HG02943 (cell line): ENCODE results near the gene XPO6.
"Not testable (repeated sequence)": the region's sequence is repeated elsewhere in the genome, so short reads cannot be mapped to it uniquely, and the experiment has no call there.

Source experiments
- ATAC-seq: cut with Tn5 transposase; IDR thresholded peaks from one replicate; pipeline ENCODE4 v1.9.1; 2021; ENCODE audit warnings: mild to moderate bottlenecking, low read depth, moderate library complexity; ENCODE audit not compliant: unreplicated experiment

Gene XPO6, protein sequence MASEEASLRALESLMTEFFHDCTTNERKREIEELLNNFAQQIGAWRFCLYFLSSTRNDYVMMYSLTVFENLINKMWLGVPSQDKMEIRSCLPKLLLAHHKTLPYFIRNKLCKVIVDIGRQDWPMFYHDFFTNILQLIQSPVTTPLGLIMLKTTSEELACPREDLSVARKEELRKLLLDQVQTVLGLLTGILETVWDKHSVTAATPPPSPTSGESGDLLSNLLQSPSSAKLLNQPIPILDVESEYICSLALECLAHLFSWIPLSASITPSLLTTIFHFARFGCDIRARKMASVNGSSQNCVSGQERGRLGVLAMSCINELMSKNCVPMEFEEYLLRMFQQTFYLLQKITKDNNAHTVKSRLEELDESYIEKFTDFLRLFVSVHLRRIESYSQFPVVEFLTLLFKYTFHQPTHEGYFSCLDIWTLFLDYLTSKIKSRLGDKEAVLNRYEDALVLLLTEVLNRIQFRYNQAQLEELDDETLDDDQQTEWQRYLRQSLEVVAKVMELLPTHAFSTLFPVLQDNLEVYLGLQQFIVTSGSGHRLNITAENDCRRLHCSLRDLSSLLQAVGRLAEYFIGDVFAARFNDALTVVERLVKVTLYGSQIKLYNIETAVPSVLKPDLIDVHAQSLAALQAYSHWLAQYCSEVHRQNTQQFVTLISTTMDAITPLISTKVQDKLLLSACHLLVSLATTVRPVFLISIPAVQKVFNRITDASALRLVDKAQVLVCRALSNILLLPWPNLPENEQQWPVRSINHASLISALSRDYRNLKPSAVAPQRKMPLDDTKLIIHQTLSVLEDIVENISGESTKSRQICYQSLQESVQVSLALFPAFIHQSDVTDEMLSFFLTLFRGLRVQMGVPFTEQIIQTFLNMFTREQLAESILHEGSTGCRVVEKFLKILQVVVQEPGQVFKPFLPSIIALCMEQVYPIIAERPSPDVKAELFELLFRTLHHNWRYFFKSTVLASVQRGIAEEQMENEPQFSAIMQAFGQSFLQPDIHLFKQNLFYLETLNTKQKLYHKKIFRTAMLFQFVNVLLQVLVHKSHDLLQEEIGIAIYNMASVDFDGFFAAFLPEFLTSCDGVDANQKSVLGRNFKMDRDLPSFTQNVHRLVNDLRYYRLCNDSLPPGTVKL

DNA sequence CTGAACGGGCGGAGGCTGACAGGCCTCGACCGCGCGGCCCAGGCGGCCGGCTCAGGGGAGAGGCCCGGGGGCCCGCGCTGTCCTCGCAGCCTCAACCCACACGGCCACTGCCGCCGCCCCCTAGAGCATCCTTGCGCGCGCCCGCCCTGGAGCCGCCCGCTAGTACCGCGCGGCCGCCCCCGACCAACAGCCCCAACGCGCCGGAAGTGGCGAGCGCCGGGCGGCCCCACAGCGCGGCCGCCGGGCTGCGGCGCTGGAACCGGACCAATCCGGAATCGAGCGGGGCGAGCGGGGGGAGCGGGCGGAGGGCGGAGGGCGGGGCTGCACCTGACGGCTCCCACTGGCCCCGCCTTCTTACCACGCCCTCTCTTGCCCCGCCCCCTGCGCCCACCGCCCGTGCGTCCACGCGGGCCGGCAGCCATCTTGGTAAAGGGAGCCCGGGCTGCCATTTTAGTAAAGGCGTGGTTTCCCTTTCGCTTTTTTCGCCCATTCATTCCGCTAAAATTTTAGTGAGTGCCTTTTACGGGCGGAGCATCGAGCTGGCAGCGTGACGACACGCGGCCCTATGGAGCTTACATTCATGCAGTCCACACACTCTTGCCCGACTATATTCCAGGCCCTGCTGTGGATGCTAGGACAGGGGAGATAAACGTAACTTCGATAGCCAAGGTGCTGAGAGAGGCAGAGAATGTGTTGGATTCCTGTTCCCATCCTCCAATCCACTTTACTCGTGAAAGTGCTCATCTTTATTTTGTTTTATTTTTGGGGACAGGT, at the start of gene XPO6:
TSS of gene XPO6 (minus strand) at position 208 of the 774 bp plus-strand sequence. CDS start 597 bp downstream, outside the sequence.
- ATAC-seq, result peak; percentile 76

DNA sequence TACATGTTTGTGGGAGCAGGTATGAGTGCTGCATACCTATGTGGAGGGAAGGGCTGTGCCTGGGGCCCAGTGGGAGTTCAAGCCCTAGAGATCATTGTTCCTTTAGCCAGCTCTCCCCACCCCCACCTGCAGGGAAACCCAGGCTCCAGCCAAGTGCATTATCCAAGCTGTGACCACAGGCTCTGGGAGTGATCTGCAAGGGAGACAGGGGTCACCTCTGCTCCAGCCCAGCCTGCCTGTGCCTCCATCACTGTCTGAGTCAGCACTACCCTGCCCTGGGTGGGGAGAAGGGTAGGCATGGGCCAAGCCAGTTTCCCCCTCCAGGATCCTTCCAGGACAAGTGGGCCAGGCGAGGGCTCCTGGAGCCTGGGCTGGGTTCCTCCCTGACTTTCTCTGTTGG, 48.4 kb upstream of the XPO6 start:
- ATAC-seq, result no peak

DNA sequence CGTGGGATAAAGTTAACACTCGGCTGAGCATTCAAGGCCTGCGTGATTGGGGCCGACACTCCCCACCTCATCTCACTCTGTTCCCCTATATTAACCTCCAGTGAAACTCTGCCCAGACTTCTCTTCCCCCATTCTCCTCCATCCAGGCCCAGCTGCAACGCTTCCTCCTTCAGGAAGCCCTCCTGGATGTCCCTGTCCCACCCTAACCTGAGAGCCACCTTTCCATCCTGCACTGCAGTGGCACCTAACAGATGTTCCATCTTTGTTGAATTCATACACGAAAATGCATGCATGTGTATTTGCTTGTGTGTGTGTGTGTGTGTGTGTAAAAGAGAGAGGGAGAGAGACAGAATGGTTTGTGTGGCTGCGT, 48.0 kb upstream of the XPO6 start:
- no peak for ATAC-seq

DNA sequence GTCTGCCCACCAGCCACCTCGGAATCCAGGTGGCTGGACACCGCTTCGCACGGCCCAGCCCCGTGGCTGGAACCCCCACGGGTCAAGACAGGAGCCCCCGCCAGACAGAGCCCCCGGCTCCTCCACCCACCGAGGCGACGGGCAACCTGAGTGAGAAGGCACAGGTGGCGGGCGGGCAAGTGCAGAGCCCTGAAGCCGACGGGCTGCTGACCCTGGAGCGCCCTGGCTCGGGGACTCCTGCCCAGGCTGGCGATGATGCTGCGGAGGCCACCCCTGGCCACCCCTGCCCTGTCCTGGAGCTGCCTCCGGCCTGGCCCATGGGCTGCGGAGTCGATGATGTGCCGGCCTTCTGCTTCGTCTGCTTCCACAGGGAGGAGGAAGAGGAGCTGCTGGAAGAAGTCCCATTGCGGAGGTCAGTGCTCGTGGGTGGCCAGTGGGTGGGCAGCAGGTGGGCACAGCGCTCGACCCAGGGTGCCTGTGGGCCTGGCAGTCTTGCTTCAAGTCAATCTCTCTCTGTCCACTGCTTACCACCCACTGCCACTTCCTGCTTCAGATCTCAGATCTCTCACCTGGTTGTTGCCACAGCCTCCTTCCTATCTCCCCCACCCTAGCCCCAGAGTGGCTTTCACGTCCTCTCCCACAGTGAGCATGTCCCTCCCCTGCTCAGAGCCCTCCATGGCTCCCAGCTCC, 47.5 kb upstream of the XPO6 start:
- no peak for ATAC-seq

DNA sequence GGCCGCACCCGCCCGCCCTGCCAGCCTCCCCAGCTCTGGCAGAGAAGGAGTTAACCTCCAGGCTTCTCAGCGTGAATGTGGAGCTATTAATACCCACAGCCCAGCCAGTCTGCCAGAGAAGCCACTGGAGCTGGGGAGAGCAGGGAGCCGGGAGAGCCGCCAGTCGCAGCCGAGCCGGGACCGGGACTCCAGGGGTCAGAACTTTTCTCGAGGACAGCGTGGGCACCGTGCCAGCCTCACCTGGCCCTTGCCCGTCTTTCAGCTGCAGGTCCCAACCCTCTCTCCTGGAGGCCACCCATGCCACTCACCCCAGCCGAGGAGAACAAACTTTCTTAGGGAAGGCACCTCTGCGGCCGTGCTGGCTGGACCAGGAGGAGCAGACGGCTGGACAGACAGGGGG, 46.8 kb upstream of the XPO6 start:
- ATAC-seq, result no peak

DNA sequence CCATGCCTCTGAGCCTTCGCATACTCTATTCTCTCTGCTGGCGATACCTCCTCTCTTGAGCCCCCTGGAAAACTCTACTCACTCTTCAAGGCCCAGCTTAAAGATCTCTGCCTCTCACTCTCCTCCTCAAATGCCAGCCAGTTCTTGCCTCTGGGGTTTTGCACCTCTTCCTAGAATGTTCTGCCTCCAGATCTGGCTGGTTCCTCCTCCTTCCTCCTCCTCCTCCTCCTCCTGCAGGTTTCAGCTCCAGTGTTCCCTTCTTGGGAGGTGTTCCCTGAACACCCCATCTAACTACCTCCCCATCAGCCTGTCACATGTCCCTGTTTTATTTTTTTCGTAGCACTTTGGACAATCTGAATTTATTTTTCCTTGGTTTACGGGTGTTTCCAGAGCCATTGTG, 45.5 kb upstream of the XPO6 start:
- no peak for ATAC-seq

DNA sequence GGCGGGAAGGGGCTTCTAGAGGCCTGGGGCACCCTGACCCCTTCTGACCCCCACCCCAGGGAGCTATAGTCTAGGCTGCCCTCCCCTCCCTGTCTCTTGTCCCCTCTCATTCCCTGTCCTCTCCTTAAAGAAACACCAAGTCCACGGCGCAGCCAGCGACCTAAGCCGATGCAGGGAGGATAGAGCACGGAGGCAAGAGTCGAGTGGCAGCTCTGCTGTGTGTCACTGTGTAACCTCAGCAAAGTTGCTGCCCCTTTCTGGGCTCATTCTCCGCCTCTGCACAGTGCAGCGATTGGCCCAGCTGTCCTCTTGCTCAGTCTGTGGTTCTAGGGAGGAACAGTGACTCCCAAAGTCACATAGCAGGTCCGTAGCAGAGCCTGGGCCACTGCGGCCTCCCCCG, 44.1 kb upstream of the XPO6 start:
- ATAC-seq, result no peak

DNA sequence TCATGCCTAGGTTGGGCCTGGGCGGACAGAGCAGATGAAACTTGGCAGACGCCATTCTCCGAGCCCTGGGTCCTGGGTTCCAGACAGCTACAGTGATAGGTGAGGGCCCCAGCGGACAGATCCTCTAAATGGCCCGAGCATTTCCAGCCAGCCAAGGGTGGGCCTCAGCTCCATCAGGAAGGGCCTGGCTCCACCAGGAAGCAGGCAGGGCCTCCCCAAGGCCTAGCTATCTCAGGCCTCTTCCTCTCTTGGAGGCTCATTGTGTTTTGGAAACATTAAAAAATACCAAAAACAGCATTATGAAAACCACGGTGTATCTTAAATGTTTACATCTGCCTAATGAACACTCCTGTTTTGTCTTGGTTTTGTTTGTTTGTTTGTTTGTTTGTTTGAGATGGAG, 42.4 kb upstream of the XPO6 start:
- ATAC-seq, result no peak

DNA sequence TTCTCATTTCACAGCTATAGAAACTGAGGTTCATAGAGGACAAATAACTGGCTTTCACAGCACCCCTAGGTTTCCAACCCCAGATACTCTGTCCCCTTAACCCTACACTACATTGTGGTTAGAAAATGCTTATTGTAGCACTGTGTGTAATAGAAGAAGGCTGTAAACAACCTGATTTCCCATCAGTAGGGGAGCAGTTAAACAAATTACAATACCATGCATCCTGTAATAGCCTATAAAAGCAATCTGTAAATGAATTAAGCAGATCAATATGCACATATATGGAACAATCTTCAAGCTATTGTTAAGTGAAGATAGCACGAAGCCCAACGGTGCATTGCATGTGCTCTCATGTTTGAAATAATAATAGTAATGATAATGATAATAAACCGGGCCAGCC, 39.2 kb upstream of the XPO6 start:
- ATAC-seq, result no peak

DNA sequence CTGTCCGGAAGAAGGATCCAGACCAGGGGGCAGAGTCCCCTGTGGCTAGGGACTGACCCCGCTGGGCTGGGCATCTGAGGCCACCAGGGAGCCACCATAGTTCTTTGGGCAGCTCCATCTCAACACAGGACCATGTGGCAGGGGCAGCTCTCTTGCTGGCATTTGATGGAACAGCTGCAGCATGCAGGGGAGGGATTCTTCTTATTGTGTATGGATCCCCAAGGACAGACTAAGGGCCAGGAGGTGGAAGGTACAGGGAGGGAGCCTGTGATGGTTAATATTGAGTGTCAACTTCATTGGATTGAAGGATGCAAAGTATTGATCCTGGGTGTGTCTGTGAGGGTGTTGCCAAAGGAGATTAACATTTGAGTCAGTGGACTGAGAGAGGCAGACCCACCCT, 37.7 kb upstream of the XPO6 start:
- not testable (repeated sequence) for ATAC-seq

DNA sequence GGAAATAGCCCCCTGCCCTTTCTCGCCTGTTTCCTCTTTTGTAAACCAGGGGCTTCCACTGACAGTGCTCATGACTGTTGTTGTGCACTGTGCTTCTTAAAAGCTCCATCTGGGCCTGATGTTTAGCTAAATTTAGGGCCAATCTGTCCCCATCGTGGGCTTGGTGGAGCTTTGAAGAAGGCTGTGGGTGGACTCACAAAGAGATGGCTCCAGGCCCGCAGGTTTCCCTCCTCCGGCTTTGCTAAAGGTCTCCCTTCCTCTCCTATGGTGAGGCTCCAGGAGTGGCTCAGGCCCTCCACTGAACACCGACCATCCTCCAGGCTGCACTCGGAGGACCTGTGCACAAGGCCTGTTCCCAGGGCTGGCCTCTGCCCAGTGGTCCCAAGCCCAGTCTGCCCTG, 30.2 kb upstream of the XPO6 start:
- ATAC-seq, result no peak

DNA sequence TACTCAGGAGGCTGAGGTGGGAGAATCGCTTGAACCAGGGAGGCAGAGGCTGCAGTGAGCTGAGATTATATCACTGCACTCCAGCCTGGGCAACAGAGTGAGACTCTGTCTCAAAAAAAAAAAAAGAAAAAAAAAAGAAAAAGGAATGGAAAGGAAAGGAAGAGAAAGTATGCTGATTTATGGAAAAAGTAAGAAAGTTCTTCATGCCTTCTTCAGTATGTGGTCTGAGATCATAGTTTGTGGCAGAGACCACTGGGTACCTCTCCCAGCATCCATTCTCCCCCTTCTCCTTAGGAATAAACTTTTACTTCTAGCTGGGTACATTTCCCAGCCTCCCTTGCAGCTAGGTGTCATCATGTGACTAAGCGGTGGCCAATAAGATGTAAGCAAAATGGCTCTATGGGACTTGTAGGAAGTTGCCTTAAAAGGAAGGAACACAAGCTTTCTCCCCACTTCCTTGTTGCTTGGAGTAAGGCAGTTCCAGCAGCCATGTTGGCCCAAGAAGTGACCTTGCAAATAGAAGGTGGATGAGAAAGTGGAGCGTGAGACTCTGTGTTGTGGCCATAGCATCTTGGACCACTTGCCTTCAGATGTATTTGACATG, 26.1 kb upstream of the XPO6 start:
- ATAC-seq, result no peak

DNA sequence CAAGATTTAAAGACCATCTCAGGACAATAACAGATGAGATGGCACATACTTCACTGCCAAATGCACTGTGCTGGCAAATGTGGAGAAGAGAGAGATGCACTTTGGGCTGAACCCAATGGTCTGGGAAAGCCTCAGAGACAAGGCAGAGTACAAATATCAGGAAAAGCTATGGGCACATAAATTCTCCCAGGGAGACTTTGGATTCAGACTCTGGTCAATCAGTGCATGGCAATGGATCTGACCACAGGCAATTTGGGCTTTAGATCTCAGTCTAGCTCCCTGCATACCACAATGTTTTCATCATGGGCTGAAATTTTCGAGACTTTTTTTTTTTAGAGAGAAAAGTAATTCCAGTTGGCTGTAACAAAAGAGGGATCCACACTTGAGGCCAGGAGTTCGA, 20.0 kb upstream of the XPO6 start:
- ATAC-seq, result no peak

DNA sequence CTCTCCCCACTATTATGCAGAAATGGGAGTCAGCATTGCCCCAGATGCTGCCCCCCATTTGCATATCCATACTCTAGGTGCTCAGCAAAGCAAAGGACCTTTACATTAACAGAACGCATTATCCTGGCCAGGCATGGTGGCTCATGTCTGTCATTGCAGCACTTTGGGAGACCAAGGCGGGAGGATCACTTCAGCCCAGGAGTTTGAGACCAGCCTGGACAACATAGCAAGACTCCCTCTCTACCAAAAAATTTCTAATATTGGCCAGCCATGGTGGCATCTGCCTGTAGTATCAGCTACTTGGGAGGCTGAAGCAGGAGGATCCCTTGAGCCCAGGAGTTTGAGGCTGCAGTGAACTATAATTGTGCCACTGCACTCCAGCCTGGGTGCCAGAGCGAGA, 12.1 kb upstream of the XPO6 start:
- ATAC-seq, result not testable (repeated sequence)

DNA sequence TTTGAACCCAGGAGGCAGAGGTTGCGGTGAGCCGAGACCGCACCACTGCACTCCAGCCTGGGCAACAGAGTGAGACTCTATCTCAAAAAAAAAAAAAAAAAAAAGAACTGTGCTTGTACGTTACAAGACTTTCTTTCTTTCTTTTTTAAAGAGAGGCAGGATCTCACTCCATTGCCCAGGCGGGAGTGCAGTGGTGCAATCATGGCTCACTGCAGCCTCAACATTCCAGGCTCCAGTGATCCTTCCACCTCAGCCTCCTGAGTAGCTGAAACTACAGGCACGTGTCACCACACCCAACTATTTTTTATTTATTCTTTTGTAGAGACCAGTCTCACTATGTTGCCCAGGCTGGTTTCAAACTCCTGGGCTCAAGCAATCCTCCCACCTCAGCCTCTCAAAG, 8.0 kb upstream of the XPO6 start:
- ATAC-seq, result not testable (repeated sequence)

DNA sequence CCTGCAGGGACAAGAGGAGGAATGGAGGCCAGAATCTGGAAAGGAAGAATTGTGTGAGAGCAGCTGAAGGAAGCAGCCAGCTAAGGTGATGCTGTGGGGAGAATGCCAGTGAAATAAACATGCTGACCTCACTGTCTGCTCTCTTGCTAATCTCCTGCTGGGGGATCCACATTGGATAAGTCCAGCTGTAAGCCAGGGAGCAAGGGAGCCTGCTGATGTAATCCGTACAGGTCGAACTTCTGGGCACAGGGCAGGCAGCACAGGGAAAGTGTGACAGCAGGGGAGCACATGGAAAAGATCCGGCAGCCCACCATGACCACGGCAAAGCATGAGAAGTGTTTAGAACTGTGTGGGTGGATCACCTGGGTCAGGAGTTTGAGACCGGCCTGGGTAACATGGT, 7.5 kb upstream of the XPO6 start:
- no peak for ATAC-seq

DNA sequence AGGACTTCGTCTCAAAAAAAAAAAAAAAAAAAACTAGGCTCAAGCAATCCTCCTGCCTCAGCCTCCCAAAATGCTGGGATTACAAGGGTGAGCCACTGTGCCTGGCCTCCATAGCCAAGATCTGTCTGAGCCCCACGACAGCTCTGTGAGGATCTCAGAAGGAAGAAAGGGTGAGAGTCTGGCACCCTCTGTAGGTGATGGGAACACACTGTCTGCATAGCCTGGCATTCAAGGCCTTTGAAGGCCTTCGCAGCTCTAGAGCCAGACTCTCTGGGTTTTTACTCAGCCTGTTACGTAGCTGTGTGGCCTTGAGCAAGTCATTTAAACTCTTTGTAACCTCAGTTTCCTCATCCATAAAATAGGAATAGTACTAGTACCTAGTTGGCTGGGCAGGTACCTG, 6.3 kb upstream of the XPO6 start:
- no peak for ATAC-seq

DNA sequence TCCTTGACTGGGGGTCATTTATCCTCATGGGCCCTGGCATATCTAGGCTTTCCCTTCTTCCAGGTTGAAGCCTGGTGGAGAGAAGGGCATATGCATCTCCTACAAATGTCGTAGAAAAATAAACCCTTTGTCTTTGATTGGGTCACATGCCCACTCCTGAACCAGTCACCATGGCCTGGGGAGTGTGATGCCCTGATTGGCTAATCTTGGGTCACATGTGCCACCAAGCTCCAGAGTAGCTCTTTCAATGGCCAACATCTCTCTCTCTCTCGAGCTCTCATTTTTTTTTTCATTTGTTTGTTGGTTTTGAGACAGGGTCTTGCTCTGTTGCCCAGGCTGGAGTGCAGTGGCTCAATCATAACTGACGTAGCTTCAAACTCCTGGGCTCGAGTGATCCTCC, 5.6 kb upstream of the XPO6 start:
- ATAC-seq, result no peak

DNA sequence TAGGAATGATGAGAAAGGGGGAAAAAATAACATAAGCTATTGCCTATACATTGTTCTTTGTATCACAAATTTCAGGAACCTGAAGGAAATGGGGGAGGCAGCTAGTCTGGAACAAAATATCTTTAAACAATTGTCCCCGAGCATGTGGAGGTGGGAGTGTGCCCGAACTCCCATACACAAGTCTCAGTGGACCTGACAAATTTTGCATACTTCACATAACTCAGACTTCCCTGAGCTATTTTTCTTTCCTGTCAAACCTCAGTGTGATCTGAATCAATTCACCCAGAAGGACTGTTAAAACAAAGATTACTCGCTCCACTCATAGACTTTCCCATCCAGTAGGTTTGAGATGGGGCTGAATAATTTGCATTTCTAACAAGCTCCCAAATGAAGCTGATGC, 1.6 kb upstream of the XPO6 start:
- no peak for ATAC-seq

DNA sequence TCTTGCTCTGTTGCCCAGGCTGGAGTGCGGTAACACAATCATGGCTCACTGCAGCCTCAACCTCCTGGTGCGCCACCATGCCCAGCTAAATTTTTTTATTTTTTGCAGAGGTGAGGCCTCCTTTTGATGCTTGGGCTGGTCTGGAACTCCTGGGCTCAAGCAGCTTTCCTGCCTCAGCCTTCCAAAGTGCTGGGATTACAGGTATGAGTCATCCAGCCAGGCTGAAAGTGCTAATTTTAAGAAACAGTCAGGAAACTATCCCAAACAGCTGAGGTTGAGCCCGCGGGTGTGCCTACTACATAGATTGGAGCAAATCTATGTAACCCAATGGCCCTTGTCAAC, 738 bp upstream of the XPO6 start:
- ATAC-seq, result no peak
